ENCODE results near the gene TRIM61.

DNA sequence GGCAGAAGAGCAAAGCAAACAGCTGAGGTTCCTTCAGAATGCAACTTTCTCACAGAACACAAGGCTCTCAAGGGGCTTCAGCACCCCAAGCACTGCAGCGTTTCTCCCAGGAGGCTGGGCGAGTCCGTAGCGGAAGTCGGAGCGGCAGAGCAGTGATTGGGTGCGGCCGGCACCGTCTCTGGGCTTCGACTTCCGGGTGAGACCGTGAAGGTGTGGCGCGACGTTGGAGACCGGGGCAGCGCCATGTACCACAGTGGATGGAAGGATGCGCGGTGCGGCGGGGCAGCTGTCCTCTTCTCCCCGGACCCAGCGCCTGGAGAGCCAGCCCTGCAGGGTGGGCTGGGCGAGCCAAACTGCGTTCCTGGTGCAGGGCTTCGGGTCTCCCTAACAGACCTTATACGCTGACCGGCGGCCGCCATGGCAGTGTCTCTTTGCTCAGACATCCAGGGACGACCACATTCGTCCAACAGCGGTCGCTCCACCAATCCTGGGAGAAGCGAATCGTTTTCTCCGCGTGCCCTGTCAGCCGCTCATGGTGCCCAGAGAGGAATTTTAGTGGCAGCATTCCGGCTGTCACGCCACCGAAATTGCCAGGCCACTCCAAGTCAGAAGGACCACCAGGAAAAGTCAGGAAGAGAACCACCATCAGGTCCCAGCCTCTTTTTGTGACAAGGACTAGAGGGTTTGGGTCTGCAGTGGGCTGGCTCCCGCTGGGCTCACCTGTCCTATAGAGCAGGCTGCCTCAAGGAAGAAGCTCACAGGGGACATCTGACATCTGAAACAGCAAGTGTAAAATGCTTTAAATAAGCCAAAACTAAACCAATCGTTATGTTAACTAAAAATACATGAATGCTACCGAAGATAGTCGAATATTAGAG is 20.5 kb downstream of the TRIM61 start:
- no peak for TF ChIP-seq CTCF (IDR thresholded peaks at IDR 0.05)
- TF ChIP-seq POLR2A (IDR thresholded peaks at IDR 0.05): no peak
